Activated CD4-positive, alpha-beta memory T cell treated with anti-CD3 and anti-CD28 coated beads, Interleukin-2, amount 10 ng/mL, durations not matched to agents 7 days and 5 days (primary cell): Measurements from ENCODE around the gene TRIM38. TPM values are rescaled to one million over a fixed set of nuclear protein-coding genes. Genes with fewer than 3 reads are reported as not detected.
"Not testable (repeated sequence)": the region's sequence is repeated elsewhere in the genome, so short reads cannot be mapped to it uniquely, and the experiment has no call there.

Source experiments
- CTCF ChIA-PET: fragments of 350-600 bp; sonication (Branson Sonifier 250); formaldehyde crosslinking; loops from one replicate; lab custom pipeline; 2021; ENCODE audit warnings: antibody characterized with exemption, inconsistent platforms; lab: Charles Lee
- POLR2A ChIA-PET: fragments of 350-600 bp; sonication (Branson Sonifier 250); formaldehyde crosslinking; loops from one replicate; lab custom pipeline; 2021; ENCODE audit warnings: antibody characterized with exemption; lab: Charles Lee
- DNase-seq: peaks from one replicate; pipeline ENCODE4 v3.0.0-alpha.2; 2020
- H3K27ac Mint-ChIP-seq: one replicate; pipeline ENCODE4 v1.8.0; 2021; ENCODE audit warnings: mild to moderate bottlenecking, mixed read lengths
- H3K27me3 Mint-ChIP-seq: one replicate; pipeline ENCODE4 v1.8.0; 2021; ENCODE audit warnings: mixed read lengths
- H3K36me3 Mint-ChIP-seq: one replicate; pipeline ENCODE4 v1.8.0; 2021; ENCODE audit warnings: low read depth, mixed read lengths
- H3K4me1 Mint-ChIP-seq: one replicate; pipeline ENCODE4 v1.8.0; 2021; ENCODE audit warnings: mixed read lengths
- H3K4me3 Mint-ChIP-seq: one replicate; pipeline ENCODE4 v1.8.0; 2021; ENCODE audit warnings: mild to moderate bottlenecking, mixed read lengths
- H3K9me3 Mint-ChIP-seq: one replicate; pipeline ENCODE4 v1.8.0; 2021; ENCODE audit warnings: mixed read lengths
- total RNA-seq, 2 experiments: library from RNA; stranded (reverse); gene quantifications; one replicate each; pipeline ENCODE4 v1.2.3, GENCODE V29; 2021

The TRIM38 gene
- total RNA-seq, 2 experiments from 2014 or later = 32.6 to 33.5 TPM

- Mint-ChIP-seq H3K4me3 (no peak overlapping the region), H3K36me3 (no peaks in the 10 kb centered on the region), H3K27ac (peak overlapping the region; percentile 12), H3K27me3 (no peaks in the 10 kb centered on the region), H3K9me3 (peaks cover 6% of the 10 kb centered on the region), H3K4me1 (peaks cover 27% of the 10 kb centered on the region)
- CTCF ChIA-PET = interaction anchor here (1.2 kb wide), 2 partner anchors 12 to 15 kb away, joined by 3 to 9 read pairs; no protein-coding TSS in a partner anchor
- POLR2A ChIA-PET = interaction anchor here (1.3 to 1.6 kb wide), 2 partner anchors 15 to 73 kb away, joined by 3 to 5 read pairs; a partner anchor contains a TSS
- DNase-seq = no peak
Observed at GRCh38 chr6:25946631-25947030, 16.0 kb upstream of the TRIM38 start.

GRCh38 chr6:25947492-25947891 lies 15.1 kb upstream of the TRIM38 start:
- H3K27me3 Mint-ChIP-seq, DNase-seq, H3K27ac Mint-ChIP-seq, H3K9me3 Mint-ChIP-seq, H3K4me3 Mint-ChIP-seq, H3K36me3 Mint-ChIP-seq: not testable (repeated sequence)
- ChIA-PET CTCF (interaction anchor here (0.7 to 1.2 kb wide), 4 partner anchors 12 to 391 kb away, joined by 3 to 9 read pairs (median 3); no protein-coding TSS in a partner anchor), POLR2A (interaction anchor here (1.3 to 1.6 kb wide), 2 partner anchors 14 to 73 kb away, joined by 3 to 5 read pairs; a partner anchor contains a TSS)
- peaks cover 27% of the 10 kb centered on the region for H3K4me1 Mint-ChIP-seq

GRCh38 chr6:25949695-25950094 lies 12.9 kb upstream of the TRIM38 start:
- H3K27me3 Mint-ChIP-seq = no peaks in the 10 kb centered on the region
- H3K36me3 Mint-ChIP-seq = no peaks in the 10 kb centered on the region
- H3K4me1 Mint-ChIP-seq = peaks cover 23% of the 10 kb centered on the region
- H3K9me3 Mint-ChIP-seq = peaks cover 6% of the 10 kb centered on the region
- no peak overlapping the region for H3K27ac Mint-ChIP-seq
- ChIA-PET CTCF (no interaction called here), POLR2A (interaction anchor here (1.4 kb wide), 1 partner anchor 12 kb away, joined by 5 read pairs; no protein-coding TSS in a partner anchor)
- DNase-seq = no peak
- H3K4me3 Mint-ChIP-seq = no peak overlapping the region

- no peak for DNase-seq
- no peak overlapping the region for H3K27ac Mint-ChIP-seq
- peaks cover 5% of the 10 kb centered on the region for H3K9me3 Mint-ChIP-seq
- ChIA-PET POLR2A (interaction anchor here (1.4 kb wide), 1 partner anchor 11 kb away, joined by 5 read pairs; no protein-coding TSS in a partner anchor), CTCF (no interaction called here)
- peaks cover 17% of the 10 kb centered on the region for H3K4me1 Mint-ChIP-seq
- H3K4me3 Mint-ChIP-seq = no peak overlapping the region
- H3K36me3 Mint-ChIP-seq = no peaks in the 10 kb centered on the region
- no peaks in the 10 kb centered on the region for H3K27me3 Mint-ChIP-seq
Observed at GRCh38 chr6:25950297-25950696, 12.3 kb upstream of the TRIM38 start.

DNA sequence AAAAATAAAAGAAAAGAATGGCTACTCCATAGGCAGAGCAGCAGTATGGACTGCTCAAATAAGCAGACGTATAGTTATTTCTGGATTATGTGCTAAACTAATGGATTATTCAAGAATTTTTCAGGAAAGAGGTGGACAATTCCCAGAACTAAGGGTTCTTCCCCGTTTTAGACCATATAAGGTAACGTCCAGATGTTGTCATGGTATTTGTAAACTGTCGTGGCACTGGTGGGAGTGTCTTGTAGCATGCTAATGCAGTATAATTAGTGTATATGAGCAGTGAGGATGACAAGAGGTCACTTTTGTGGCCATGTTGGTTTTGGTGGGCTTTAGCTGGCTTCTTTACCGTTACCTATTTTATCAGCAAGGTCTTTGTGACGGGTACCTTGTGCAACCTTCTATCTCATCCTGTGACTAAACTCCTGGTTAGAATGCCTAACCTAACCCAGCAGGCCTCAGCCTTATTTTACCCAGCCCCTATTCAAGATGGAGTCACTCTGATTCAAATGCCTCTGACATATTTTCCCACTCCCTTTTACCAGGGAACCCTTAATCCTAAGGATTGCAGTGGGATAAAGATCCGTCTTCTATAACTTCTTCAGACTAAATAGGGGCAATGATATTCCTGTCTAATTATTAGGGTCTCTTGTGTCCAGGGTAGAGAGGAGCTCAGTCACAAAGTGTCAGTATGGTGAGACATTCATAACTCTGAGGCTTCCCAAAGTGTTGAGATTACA lies 11.1 kb upstream of the TRIM38 start:
- peaks cover under 1% of the 10 kb centered on the region for H3K9me3 Mint-ChIP-seq

GRCh38 chr6:25952535-25952934 lies 10.1 kb upstream of the TRIM38 start:
- CTCF ChIA-PET = no interaction called here
- Mint-ChIP-seq H3K4me3 (no peak overlapping the region), H3K27ac (no peak overlapping the region), H3K9me3 (peaks cover 2% of the 10 kb centered on the region), H3K4me1 (no peaks in the 10 kb centered on the region), H3K36me3 (no peaks in the 10 kb centered on the region), H3K27me3 (no peaks in the 10 kb centered on the region)
- no peak for DNase-seq
- POLR2A ChIA-PET = no interaction called here

More for the DNA sequence above, 11.1 kb upstream of the TRIM38 start:
- no peaks in the 10 kb centered on the region for H3K27me3 Mint-ChIP-seq
- DNase-seq = no peak
- ChIA-PET POLR2A (interaction anchor here (0.6 kb wide), 1 partner anchor 1907 kb away, joined by 3 read pairs; no protein-coding TSS in a partner anchor), CTCF (no interaction called here)
- H3K4me3 Mint-ChIP-seq = no peak overlapping the region
- peaks cover 7% of the 10 kb centered on the region for H3K4me1 Mint-ChIP-seq
- no peak overlapping the region for H3K27ac Mint-ChIP-seq
- H3K36me3 Mint-ChIP-seq = no peaks in the 10 kb centered on the region

DNA sequence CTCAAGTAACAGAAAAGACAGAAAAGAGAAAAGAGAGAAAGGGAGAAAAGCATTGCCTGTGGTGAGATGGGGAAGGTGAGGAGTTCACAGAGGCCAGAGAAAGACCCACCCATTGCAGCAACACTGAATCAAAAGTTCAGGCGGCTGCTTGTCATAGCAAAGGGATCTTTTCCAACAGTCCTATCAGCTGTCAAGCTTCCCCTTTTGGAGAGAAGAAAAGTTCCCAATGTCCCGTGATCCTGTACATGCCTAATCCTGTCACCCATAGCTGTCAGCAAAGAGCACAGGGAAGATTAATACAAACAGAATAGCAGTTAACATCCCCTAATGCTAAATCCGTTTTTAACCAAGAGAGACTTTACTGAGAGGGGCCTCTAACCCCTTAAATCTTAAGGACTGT lies 8.9 kb upstream of the TRIM38 start:
- Mint-ChIP-seq H3K36me3 (peaks cover 7% of the 10 kb centered on the region), H3K4me1 (peaks cover 7% of the 10 kb centered on the region), H3K27me3 (no peaks in the 10 kb centered on the region), H3K27ac (no peak overlapping the region), H3K9me3 (peaks cover 8% of the 10 kb centered on the region), H3K4me3 (no peak overlapping the region)
- POLR2A ChIA-PET = no interaction called here
- DNase-seq = no peak
- CTCF ChIA-PET = no interaction called here

GRCh38 chr6:25954756-25955155 lies 7.8 kb upstream of the TRIM38 start:
- H3K36me3 Mint-ChIP-seq = peaks cover 15% of the 10 kb centered on the region
- no peak overlapping the region for H3K4me3 Mint-ChIP-seq
- no peak overlapping the region for H3K27ac Mint-ChIP-seq
- POLR2A ChIA-PET = no interaction called here
- H3K9me3 Mint-ChIP-seq = peaks cover 16% of the 10 kb centered on the region
- CTCF ChIA-PET = no interaction called here
- H3K27me3 Mint-ChIP-seq = no peaks in the 10 kb centered on the region
- no peak for DNase-seq
- peaks cover 18% of the 10 kb centered on the region for H3K4me1 Mint-ChIP-seq

GRCh38 chr6:25956226-25956625 lies 6.4 kb upstream of the TRIM38 start:
- Mint-ChIP-seq H3K27me3 (no peaks in the 10 kb centered on the region), H3K9me3 (peaks cover 22% of the 10 kb centered on the region), H3K4me3 (no peak overlapping the region), H3K27ac (no peak overlapping the region), H3K4me1 (peaks cover 32% of the 10 kb centered on the region), H3K36me3 (peaks cover 19% of the 10 kb centered on the region)
- ChIA-PET POLR2A (no interaction called here), CTCF (no interaction called here)
- no peak for DNase-seq

GRCh38 chr6:25958700-25959162 lies 3.9 kb upstream of the TRIM38 start:
- peaks cover 24% of the 10 kb centered on the region for H3K9me3 Mint-ChIP-seq
- CTCF ChIA-PET = interaction anchor here (1.9 kb wide), 1 partner anchor 12 kb away, joined by 9 read pairs; no protein-coding TSS in a partner anchor
- peaks cover 46% of the 10 kb centered on the region for H3K4me1 Mint-ChIP-seq
- H3K27me3 Mint-ChIP-seq = no peaks in the 10 kb centered on the region
- H3K4me3 Mint-ChIP-seq = no peak overlapping the region
- H3K36me3 Mint-ChIP-seq = peaks cover 29% of the 10 kb centered on the region
- H3K27ac Mint-ChIP-seq = peak overlapping the region; percentile 4
- POLR2A ChIA-PET = interaction anchor here (0.9 to 7.4 kb wide), 5 partner anchors 12 to 821 kb away, joined by 3 to 78 read pairs (median 5); a partner anchor contains a TSS
- DNase-seq = no peak

- Mint-ChIP-seq H3K27me3 (no peaks in the 10 kb centered on the region), H3K36me3 (peaks cover 41% of the 10 kb centered on the region), H3K4me3 (no peak overlapping the region), H3K27ac (peak overlapping the region; percentile 74), H3K4me1 (peaks cover 58% of the 10 kb centered on the region), H3K9me3 (peaks cover 24% of the 10 kb centered on the region)
- POLR2A ChIA-PET = interaction anchor here (1.0 to 7.4 kb wide), 6 partner anchors 10 to 822 kb away, joined by 3 to 78 read pairs (median 18); a partner anchor contains a TSS
- CTCF ChIA-PET = interaction anchor here (1.9 kb wide), 1 partner anchor 13 kb away, joined by 9 read pairs; no protein-coding TSS in a partner anchor
- DNase-seq = no peak
Observed at GRCh38 chr6:25959890-25960536, 2.6 kb upstream of the TRIM38 start.

DNA sequence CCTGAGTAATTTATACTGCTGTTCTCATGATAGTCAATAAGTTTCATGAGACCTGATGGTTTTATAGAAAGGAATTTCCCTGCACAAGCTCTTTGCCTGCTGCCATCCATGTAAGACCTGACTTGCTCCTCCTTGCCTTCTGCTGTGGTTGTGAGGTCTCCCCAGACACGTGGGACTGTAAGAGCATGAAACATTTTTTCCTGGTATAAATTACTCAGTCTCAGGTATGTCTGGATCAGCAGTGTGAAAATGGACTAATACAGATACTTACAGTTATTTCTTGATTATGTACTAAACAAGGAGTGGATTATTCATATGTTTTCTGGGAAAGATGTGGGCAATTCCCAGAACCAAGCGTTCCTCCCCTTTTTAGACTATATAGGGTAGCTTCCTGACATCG lies 1.9 kb upstream of the TRIM38 start:
- no peaks in the 10 kb centered on the region for H3K27me3 Mint-ChIP-seq
- no peak overlapping the region for H3K4me3 Mint-ChIP-seq
- POLR2A ChIA-PET = interaction anchor here (0.8 to 7.4 kb wide), 6 partner anchors 9 to 823 kb away, joined by 3 to 78 read pairs (median 16); a partner anchor contains a TSS
- peaks cover 64% of the 10 kb centered on the region for H3K4me1 Mint-ChIP-seq
- peaks cover 24% of the 10 kb centered on the region for H3K9me3 Mint-ChIP-seq
- peaks cover 47% of the 10 kb centered on the region for H3K36me3 Mint-ChIP-seq
- CTCF ChIA-PET = interaction anchor here (1.4 to 1.6 kb wide), 2 partner anchors 14 to 57 kb away, joined by 3 to 5 read pairs; a partner anchor contains a TSS
- no peak for DNase-seq
- peak overlapping the region; percentile 96 for H3K27ac Mint-ChIP-seq
